Esophagus muscularis mucosa (tissue), 3 donors: ENCODE data around the gene CEP170.

Experiments
- CTCF ChIP-seq, 3 experiments: fragments of 200-600 bp in 2 of 3; fragments of 450-650 bp in 1 of 3; sonication (generic) in 2 of 3; IDR thresholded peaks; one replicate each; pipeline ENCODE4 v1.5.1; 2017 to 2019; ENCODE audit warnings: antibody characterized with exemption in 3 of 3, mild to moderate bottlenecking in 2 of 3, moderate library complexity in 1 of 3
- POLR2A ChIP-seq: fragments of 450-650 bp; IDR thresholded peaks from one replicate; pipeline ENCODE4 v1.6.1; 2017; ENCODE audit warnings: antibody characterized with exemption, moderate library complexity, mild to moderate bottlenecking, low read depth

DNA sequence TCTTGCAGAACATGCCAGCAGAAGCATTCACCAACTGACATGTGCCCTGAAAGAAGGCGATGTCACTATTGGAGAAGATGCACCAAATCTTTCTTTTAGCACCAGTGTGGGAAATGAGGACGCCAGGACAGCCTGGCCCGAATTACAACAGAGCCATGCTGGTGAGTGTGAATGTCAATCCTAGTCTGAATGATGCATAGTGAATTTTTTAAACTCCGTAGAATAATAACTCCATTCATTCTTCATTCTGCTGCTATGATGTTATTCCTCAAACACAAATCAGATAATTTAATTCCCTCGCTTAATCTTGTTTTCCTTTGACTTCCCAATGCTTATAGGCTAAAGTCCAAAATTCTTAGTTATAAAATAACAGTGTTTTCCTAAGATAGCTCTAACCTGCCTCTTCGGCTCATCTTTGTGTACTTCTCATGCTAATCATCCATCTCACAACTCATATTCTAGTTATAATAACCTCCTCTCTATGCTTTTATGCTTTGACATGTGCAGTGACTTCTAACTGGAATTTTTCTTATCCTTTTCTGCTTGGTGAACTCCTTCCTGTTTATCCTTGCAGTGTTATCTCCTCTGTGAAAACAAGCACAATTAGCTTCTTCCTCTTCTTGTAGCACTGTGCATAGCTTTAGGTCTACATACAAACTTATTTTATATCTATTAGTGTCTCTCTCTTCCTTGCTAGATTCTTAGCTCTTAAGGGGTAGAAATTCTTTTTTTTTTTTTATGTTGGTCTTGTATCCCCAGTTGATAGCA is 15.2 kb upstream of the CEP170 start:
- TF ChIP-seq POLR2A (no peak), CTCF (IDR thresholded peaks at IDR 0.05) (no peak)
